Testis (tissue), 2 donors: ENCODE measurements around the gene PSMD6.

Experiments
- POLR2A ChIP-seq: fragments of 450-650 bp; IDR thresholded peaks from one replicate; pipeline ENCODE4 v1.6.1; 2017; ENCODE audit warnings: antibody characterized with exemption, mild to moderate bottlenecking, moderate library complexity
- TF ChIP-seq, protein P1 (sequence below), 3 experiments: fragments of 450-650 bp in 2 of 3; fragments of 200-600 bp in 1 of 3; sonication (generic) in 1 of 3; IDR thresholded peaks; one replicate each; pipeline ENCODE4 v1.5.1; 2016 to 2019; ENCODE audit warnings: antibody characterized with exemption in 3 of 3, mild to moderate bottlenecking in 2 of 3, moderate library complexity in 1 of 3

DNA sequence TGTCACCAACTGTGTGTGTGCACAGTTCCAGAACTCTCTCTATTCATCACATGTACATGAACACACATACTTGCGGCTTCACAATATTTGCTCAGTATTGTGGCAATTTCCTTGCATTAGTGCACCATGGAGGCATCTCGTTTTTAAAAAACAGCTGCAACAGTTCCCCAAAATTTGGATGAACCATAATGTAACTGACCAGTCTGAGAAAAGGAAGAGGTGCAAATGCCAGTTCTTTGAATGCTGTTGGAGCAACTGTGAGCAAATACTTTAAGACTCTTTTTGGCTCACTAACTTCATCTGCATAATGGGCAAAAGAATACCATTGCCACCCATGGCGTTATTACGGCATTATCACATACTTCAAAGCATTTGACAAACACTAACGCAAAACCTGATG, 38.3 kb upstream of the PSMD6 start:
- TF ChIP-seq, protein P1, sequence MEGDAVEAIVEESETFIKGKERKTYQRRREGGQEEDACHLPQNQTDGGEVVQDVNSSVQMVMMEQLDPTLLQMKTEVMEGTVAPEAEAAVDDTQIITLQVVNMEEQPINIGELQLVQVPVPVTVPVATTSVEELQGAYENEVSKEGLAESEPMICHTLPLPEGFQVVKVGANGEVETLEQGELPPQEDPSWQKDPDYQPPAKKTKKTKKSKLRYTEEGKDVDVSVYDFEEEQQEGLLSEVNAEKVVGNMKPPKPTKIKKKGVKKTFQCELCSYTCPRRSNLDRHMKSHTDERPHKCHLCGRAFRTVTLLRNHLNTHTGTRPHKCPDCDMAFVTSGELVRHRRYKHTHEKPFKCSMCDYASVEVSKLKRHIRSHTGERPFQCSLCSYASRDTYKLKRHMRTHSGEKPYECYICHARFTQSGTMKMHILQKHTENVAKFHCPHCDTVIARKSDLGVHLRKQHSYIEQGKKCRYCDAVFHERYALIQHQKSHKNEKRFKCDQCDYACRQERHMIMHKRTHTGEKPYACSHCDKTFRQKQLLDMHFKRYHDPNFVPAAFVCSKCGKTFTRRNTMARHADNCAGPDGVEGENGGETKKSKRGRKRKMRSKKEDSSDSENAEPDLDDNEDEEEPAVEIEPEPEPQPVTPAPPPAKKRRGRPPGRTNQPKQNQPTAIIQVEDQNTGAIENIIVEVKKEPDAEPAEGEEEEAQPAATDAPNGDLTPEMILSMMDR (IDR thresholded peaks at IDR 0.05) = no peak
- TF ChIP-seq POLR2A = no peak
